ENCODE measurements around the gene COPS4. TPM values are rescaled to one million over a fixed set of nuclear protein-coding genes. Genes with fewer than 3 reads are reported as not detected.

COPS4 gene
- total and polyA plus RNA-seq, 2 of the 8 experiments (the other 6 are each of a cell fraction or from before 2014, with no cell fraction given): 14.9 to 28.3 TPM

DNA sequence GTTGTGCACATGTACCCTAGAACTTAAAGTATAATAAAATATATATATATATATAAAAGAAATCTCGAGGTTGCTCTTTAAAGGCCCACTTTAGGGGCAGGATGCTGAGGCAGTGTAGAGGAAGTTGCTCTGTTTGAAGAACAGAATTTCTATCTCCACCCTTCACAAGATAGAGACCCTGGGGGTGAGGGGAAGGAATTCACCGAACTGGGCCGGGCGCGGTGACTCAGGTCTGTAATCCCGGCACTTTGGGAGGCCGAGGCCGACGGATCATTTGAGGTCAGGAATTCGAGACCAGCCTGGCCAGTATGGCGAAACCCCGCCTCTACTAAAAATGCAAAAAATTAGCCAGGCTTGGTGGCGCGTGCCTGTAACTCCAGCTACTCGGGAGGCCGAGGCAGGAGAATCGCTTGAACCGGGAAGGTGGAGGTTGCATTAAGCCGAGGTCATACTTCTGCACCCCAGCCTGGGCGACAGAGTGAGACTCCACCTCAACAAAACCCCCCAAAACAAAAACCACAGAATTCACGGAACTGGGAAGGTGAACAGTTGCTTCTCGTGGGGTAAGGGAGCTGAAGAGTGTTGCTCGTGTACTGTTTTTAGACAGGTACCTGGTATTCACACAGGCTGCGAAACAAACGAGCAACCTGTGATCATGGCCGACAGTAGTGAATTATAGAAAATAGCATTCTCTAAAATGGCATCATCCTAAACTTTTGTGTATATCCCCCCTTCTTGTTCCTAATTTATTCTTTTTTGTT is 73.3 kb downstream of the COPS4 start:
- Histone ChIP-seq H3K79me2 (ENCODE audit: control insufficient read depth in 1 of 2, insufficient read depth in 2 of 2, low read length in 2 of 2) (no peaks in the 10 kb centered on the region), H3K27me3 (replicated peaks in 1 of 4; ENCODE audit: control insufficient read depth in 3 of 4, extremely low read depth in 1 of 4, insufficient read depth in 3 of 4, low read length in 3 of 4) (peaks cover 0 to 10% (median 2%) of the 10 kb centered on the region in 4 experiments; a peak in 4 of 7 replicates), H3K4me1 (replicated peaks in 1 of 4; ENCODE audit: control insufficient read depth in 3 of 4, insufficient read depth in 4 of 4, low read length in 3 of 4) (peaks cover 0 to 3% (median 1%) of the 10 kb centered on the region in 4 experiments; a peak in 2 of 7 replicates), H3K14ac (ENCODE audit: insufficient read length) (no peak overlapping the region), H2BK120ac (replicated peaks; ENCODE audit: low read depth, low read length) (no peak overlapping the region), H2AK5ac (ENCODE audit: low read depth, low read length) (no peak overlapping the region), H3K79me1 (ENCODE audit: low read depth, low read length) (no peaks in the 10 kb centered on the region), H3K56ac (replicated peaks; ENCODE audit: insufficient read length, low read depth, low read length) (no peak overlapping the region), H3K36me3 (ENCODE audit: control insufficient read depth in 2 of 4, insufficient read depth in 4 of 4, low read length in 3 of 4) (no peaks in the 10 kb centered on the region), H3K27ac (ENCODE audit: low read depth, low read length) (no peak overlapping the region), H3K4me3 (ENCODE audit: extremely low read depth in 1 of 4, insufficient read depth in 2 of 4, low read depth in 3 of 4, low read length in 4 of 4) (no peak overlapping the region), H3K4ac (replicated peaks; ENCODE audit: insufficient read length, low read depth, low read length) (no peak overlapping the region), H3K9ac (replicated peaks in 1 of 4; ENCODE audit: extremely low read depth in 1 of 4, low read depth in 3 of 4, low read length in 3 of 4) (no peak overlapping the region), H3K23ac (ENCODE audit: insufficient read length) (no peak overlapping the region), H2BK20ac (ENCODE audit: low read length) (no peak overlapping the region), H3K9me3 (ENCODE audit: insufficient read depth in 2 of 2, low read depth in 1 of 2, low read length in 1 of 2) (no peaks in the 10 kb centered on the region), H2AFZ (ENCODE audit: low read length) (no peak overlapping the region), H4K20me1 (replicated peaks in 1 of 2; ENCODE audit: control insufficient read depth in 1 of 2, insufficient read depth in 2 of 2, low read length in 2 of 2) (no peaks in the 10 kb centered on the region), H3K18ac (ENCODE audit: extremely low read depth, low read length) (no peak overlapping the region), H3K23me2 (ENCODE audit: low read depth, low read length) (peaks cover 4% of the 10 kb centered on the region; the same call in 1 of the 2 replicates), H2BK5ac (ENCODE audit: low read depth, low read length) (no peak overlapping the region), H4K8ac (ENCODE audit: extremely low read depth, insufficient read depth, low read length) (no peak overlapping the region), H2BK12ac (ENCODE audit: low read depth, low read length) (no peak overlapping the region), H4K91ac (replicated peaks; ENCODE audit: insufficient read length, low read length) (no peak overlapping the region), H2BK15ac (ENCODE audit: low read length) (0 out of 2 replicates have a peak overlapping the region, but pooled peaks have one; percentile 81), H4K5ac (ENCODE audit: insufficient read length, low read depth, low read length) (no peak overlapping the region), H3K4me2 (ENCODE audit: insufficient read depth in 1 of 2, low read depth in 2 of 2, low read length in 2 of 2) (no peak overlapping the region; a peak in 1 of 4 replicates)
- CTCF ChIA-PET (ENCODE audit: partially characterized antibody): interaction anchor here (0.6 to 1.9 kb wide), 3 partner anchors 11 to 173 kb away, joined by 3 to 7 read pairs (median 3); no protein-coding TSS in a partner anchor
- no peak for TF ChIP-seq BACH1 (IDR thresholded peaks at IDR 0.05; ENCODE audit: low read length)
- TF ChIP-seq FOSL1 (IDR thresholded peaks at IDR 0.05; ENCODE audit: insufficient read depth, low read depth, low read length): no peak
- DNase-seq (ENCODE audit: low read depth in 1 of 2, low spot score in 2 of 2): no peak
- WGBS, 2 experiments (ENCODE audit: extremely low coverage in 1 of 2, insufficient coverage in 1 of 2, insufficient read length in 1 of 2, insufficient replicate concordance in 2 of 2, low coverage in 1 of 2, low lambda C conversion rate in 2 of 2, missing lambda C conversion rate in 1 of 2): 92% methylated on average over 25 of the region's 26 CpGs; no CpG with 5 or more reads in 1 of the 2 experiments
- POLR2A ChIA-PET (ENCODE audit: partially characterized antibody): interaction anchor here (0.6 kb wide), 1 partner anchor 49 kb away, joined by 3 read pairs; no protein-coding TSS in a partner anchor
- no peak for FAIRE-seq
